Testis (tissue), 2 donors: ENCODE data around the gene UBL4A.

Experiments used
- POLR2A ChIP-seq: fragments of 450-650 bp; IDR thresholded peaks from one replicate; pipeline ENCODE4 v1.6.1; 2017; ENCODE audit warnings: antibody characterized with exemption, mild to moderate bottlenecking, moderate library complexity
- TF ChIP-seq, protein P1 (sequence below), 3 experiments: fragments of 450-650 bp in 2 of 3; fragments of 200-600 bp in 1 of 3; sonication (generic) in 1 of 3; IDR thresholded peaks; one replicate each; pipeline ENCODE4 v1.5.1; 2016 to 2019; ENCODE audit warnings: antibody characterized with exemption in 3 of 3, mild to moderate bottlenecking in 2 of 3, moderate library complexity in 1 of 3

- no peak for TF ChIP-seq POLR2A
- TF ChIP-seq, protein P1, sequence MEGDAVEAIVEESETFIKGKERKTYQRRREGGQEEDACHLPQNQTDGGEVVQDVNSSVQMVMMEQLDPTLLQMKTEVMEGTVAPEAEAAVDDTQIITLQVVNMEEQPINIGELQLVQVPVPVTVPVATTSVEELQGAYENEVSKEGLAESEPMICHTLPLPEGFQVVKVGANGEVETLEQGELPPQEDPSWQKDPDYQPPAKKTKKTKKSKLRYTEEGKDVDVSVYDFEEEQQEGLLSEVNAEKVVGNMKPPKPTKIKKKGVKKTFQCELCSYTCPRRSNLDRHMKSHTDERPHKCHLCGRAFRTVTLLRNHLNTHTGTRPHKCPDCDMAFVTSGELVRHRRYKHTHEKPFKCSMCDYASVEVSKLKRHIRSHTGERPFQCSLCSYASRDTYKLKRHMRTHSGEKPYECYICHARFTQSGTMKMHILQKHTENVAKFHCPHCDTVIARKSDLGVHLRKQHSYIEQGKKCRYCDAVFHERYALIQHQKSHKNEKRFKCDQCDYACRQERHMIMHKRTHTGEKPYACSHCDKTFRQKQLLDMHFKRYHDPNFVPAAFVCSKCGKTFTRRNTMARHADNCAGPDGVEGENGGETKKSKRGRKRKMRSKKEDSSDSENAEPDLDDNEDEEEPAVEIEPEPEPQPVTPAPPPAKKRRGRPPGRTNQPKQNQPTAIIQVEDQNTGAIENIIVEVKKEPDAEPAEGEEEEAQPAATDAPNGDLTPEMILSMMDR (IDR thresholded peaks at IDR 0.05) = no peak
These were observed 20.4 kb downstream of the UBL4A start for GRCh38 chrX:154466036-154466435.
